GM20000 (cell line): ENCODE results near the gene IRF3.
"Not testable (repeated sequence)": the region's sequence is repeated elsewhere in the genome, so short reads cannot be mapped to it uniquely, and the experiment has no call there.

ENCODE experiments used
- DNase-seq: peaks from one replicate; pipeline ENCODE4 v3.0.0; 2012; ENCODE audit warnings: low spot score
- CTCF ChIP-seq: IDR thresholded peaks from 2 replicates; pipeline ENCODE4 v1.5.1; 2012; ENCODE audit warnings: mild to moderate bottlenecking, control low read depth; ENCODE audit errors: extremely low read depth, missing control alignments

Gene IRF3

GRCh38 chr19:49631014-49631588, 34.6 kb downstream of the IRF3 start:
- TF ChIP-seq CTCF = no peak
- DNase-seq = no peak

- TF ChIP-seq CTCF = no peak
- no peak for DNase-seq
Measured at GRCh38 chr19:49629659-49630058, 36.0 kb downstream of the IRF3 start.

- TF ChIP-seq CTCF = no peak
- DNase-seq = no peak
Measured at GRCh38 chr19:49626226-49626625, 39.4 kb downstream of the IRF3 start.

- DNase-seq = no peak
- no peak for TF ChIP-seq CTCF
Measured at GRCh38 chr19:49624967-49625910, 40.4 kb downstream of the IRF3 start.

- DNase-seq = not testable (repeated sequence)
Measured at GRCh38 chr19:49617860-49618259, 47.8 kb downstream of the IRF3 start.

- TF ChIP-seq CTCF = no peak
- no peak for DNase-seq
Measured at GRCh38 chr19:49616945-49617344, 48.7 kb downstream of the IRF3 start.

- DNase-seq = no peak
- TF ChIP-seq CTCF = no peak
Measured at GRCh38 chr19:49616532-49616931, 49.1 kb downstream of the IRF3 start.
